ENCODE measurements around the gene MYO1G. TPM values are rescaled to one million over a fixed set of nuclear protein-coding genes. Genes with fewer than 3 reads are reported as not detected.

Gene MYO1G
- total and polyA plus RNA-seq, 10 of the 15 experiments (the other 5 are each of a cell fraction or from before 2014, with no cell fraction given) = 1.8 to 232 (median 134) TPM

GRCh38 chr7:44978511-44979366 is at the start of gene MYO1G (continued):
- TF ChIP-seq REST (IDR thresholded peaks at IDR 0.05; ENCODE audit: low read depth, low read length) (no peak), LARP7 (IDR thresholded peaks at IDR 0.05) (peak; percentile 39; the same call in 1 of the 2 replicates), ESRRA (IDR thresholded peaks at IDR 0.05; ENCODE audit: low read length) (0 out of 2 replicates have a peak, but pooled peaks have one; percentile 36), BRCA1 (IDR thresholded peaks at IDR 0.05; ENCODE audit: low read depth, low read length) (no peak), STAT1 (conservative IDR thresholded peaks at IDR 0.05) (no peak), MEF2B (IDR thresholded peaks at IDR 0.05; ENCODE audit: partially characterized antibody, poor library complexity, severe bottlenecking) (peak; percentile 61), CTCF (IDR thresholded peaks at IDR 0.05 in 2 of 3, conservative IDR thresholded peaks at IDR 0.05 in 1 of 3; ENCODE audit: control insufficient read depth in 2 of 3, extremely low read depth in 1 of 3, insufficient read depth in 1 of 3, low read depth in 3 of 3, low read length in 3 of 3) (no peak), SUZ12 (IDR thresholded peaks at IDR 0.05; ENCODE audit: unreplicated experiment) (no peak), BACH1 (IDR thresholded peaks at IDR 0.05; ENCODE audit: borderline replicate concordance) (no peak; the same call in 1 of the 2 replicates), NFYA (IDR thresholded peaks at IDR 0.05; ENCODE audit: borderline replicate concordance, low read depth, low read length) (no peak), WRNIP1 (IDR thresholded peaks at IDR 0.05; ENCODE audit: borderline replicate concordance, low read depth, low read length) (0 out of 2 replicates have a peak, but pooled peaks have one; percentile 49), SPI1 (IDR thresholded peaks at IDR 0.05; ENCODE audit: borderline replicate concordance, insufficient read depth, low read depth, low read length) (peak; percentile 80), NFXL1 (IDR thresholded peaks at IDR 0.05; ENCODE audit: borderline replicate concordance) (no peak), RAD51 (IDR thresholded peaks at IDR 0.05) (no peak), PAX5 (IDR thresholded peaks at IDR 0.05; ENCODE audit: borderline replicate concordance, low read depth, low read length) (peak; percentile 82; the same call in 1 of the 2 replicates), EGR1 (IDR thresholded peaks at IDR 0.05; ENCODE audit: borderline replicate concordance in 1 of 2, low read depth in 2 of 2, low read length in 2 of 2) (peak in 1 of 2 experiments; percentile 97; a peak in 2 of 3 replicates), SRF (IDR thresholded peaks at IDR 0.05; ENCODE audit: low read depth in 2 of 2, low read length in 2 of 2) (peak in 1 of 2 experiments; percentile 29; a peak in 1 of 4 replicates), GABPA (IDR thresholded peaks at IDR 0.05; ENCODE audit: low read depth) (no peak), ZNF217 (IDR thresholded peaks at IDR 0.05) (no peak), MYB (IDR thresholded peaks at IDR 0.05; ENCODE audit: borderline replicate concordance, low read depth, low read length) (peak; percentile 91)

All from GM12878 (cell line).